HFFc6 (cell line): ENCODE measurements around the gene HSPB6. TPM values are rescaled to one million over a fixed set of nuclear protein-coding genes. Genes with fewer than 3 reads are reported as not detected.

Experiments used
- DNase-seq: peaks from one replicate; pipeline ENCODE4 v3.0.0-alpha.2; 2018
- H3K27ac Mint-ChIP-seq: 2 replicates; pipeline ENCODE4 v1.8.0; 2020; ENCODE audit warnings: mild to moderate bottlenecking, mixed read lengths
- H3K27me3 Mint-ChIP-seq: 2 replicates; pipeline ENCODE4 v1.8.0; 2021; ENCODE audit warnings: mild to moderate bottlenecking, moderate library complexity, mixed read lengths; ENCODE audit not compliant: insufficient read depth
- H3K36me3 Mint-ChIP-seq: 2 replicates; pipeline ENCODE4 v1.8.0; 2021; ENCODE audit warnings: low read depth, mixed read lengths
- H3K4me1 Mint-ChIP-seq: 2 replicates; pipeline ENCODE4 v1.8.0; 2020; ENCODE audit warnings: low read depth, mixed read lengths
- H3K4me3 Mint-ChIP-seq: 2 replicates; pipeline ENCODE4 v1.8.0; 2020; ENCODE audit warnings: mild to moderate bottlenecking, moderate library complexity, mixed read lengths
- H3K9me3 Mint-ChIP-seq: 2 replicates; pipeline ENCODE4 v1.8.0; 2020; ENCODE audit warnings: mild to moderate bottlenecking, mixed read lengths
- CTCF ChIP-seq: fragments of 200-600 bp; sonication (generic); IDR thresholded peaks from 2 replicates; pipeline ENCODE4 v1.5.0; 2021; ENCODE audit warnings: antibody characterized with exemption, mild to moderate bottlenecking
- total RNA-seq, 6 experiments: library from RNA; stranded (reverse); fragmentation: NEBNext Ultra II Directional; extraction: Animal tissue kit (Norgen Biotek cat#: 25700); gene quantifications; 2 replicates in 1 of 6; 3 replicates in 5 of 6; pipeline ENCODE4 v1.2.3, GENCODE V29; 2021

Gene HSPB6
- total RNA-seq, 6 experiments from 2014 or later, result 37.0 to 122 (median 43.9) TPM

GRCh38 chr19:35783469-35784434 lies 26.9 kb upstream of the HSPB6 start:
- Mint-ChIP-seq H3K27ac (no peak overlapping the region), H3K4me3 (no peak overlapping the region), H3K9me3 (no peaks in the 10 kb centered on the region), H3K36me3 (peaks cover 6% of the 10 kb centered on the region), H3K4me1 (no peaks in the 10 kb centered on the region), H3K27me3 (no peaks in the 10 kb centered on the region; the same call in 1 of the 2 replicates)
- DNase-seq, result no peak
- 0 out of 2 replicates have a peak, but pooled peaks have one; percentile 9 for TF ChIP-seq CTCF

GRCh38 chr19:35782589-35782988 lies 25.8 kb upstream of the HSPB6 start:
- no peaks in the 10 kb centered on the region for H3K9me3 Mint-ChIP-seq
- H3K27ac Mint-ChIP-seq, result no peak overlapping the region
- H3K4me3 Mint-ChIP-seq, result no peak overlapping the region
- H3K27me3 Mint-ChIP-seq, result no peaks in the 10 kb centered on the region; the same call in 1 of the 2 replicates
- H3K4me1 Mint-ChIP-seq, result no peaks in the 10 kb centered on the region
- H3K36me3 Mint-ChIP-seq, result peaks cover 6% of the 10 kb centered on the region
- no peak for DNase-seq
- no peak for TF ChIP-seq CTCF

- H3K4me3 Mint-ChIP-seq, result no peak overlapping the region
- no peaks in the 10 kb centered on the region for H3K9me3 Mint-ChIP-seq
- no peaks in the 10 kb centered on the region; the same call in 1 of the 2 replicates for H3K27me3 Mint-ChIP-seq
- no peak for DNase-seq
- no peak for TF ChIP-seq CTCF
- peaks cover 6% of the 10 kb centered on the region for H3K36me3 Mint-ChIP-seq
- H3K27ac Mint-ChIP-seq, result no peak overlapping the region
- peaks cover 6% of the 10 kb centered on the region for H3K4me1 Mint-ChIP-seq
These were observed 24.8 kb upstream of the HSPB6 start for GRCh38 chr19:35781650-35782049.

GRCh38 chr19:35780717-35781116 lies 23.9 kb upstream of the HSPB6 start:
- Mint-ChIP-seq H3K4me3 (no peak overlapping the region), H3K4me1 (peaks cover 10% of the 10 kb centered on the region), H3K36me3 (peaks cover 6% of the 10 kb centered on the region), H3K27me3 (no peaks in the 10 kb centered on the region; the same call in 1 of the 2 replicates), H3K9me3 (no peaks in the 10 kb centered on the region), H3K27ac (no peak overlapping the region)
- TF ChIP-seq CTCF, result no peak
- no peak for DNase-seq

GRCh38 chr19:35780058-35780457 lies 23.2 kb upstream of the HSPB6 start:
- TF ChIP-seq CTCF, result no peak

More at GRCh38 chr19:35780058-35780457, 23.2 kb upstream of the HSPB6 start:
- Mint-ChIP-seq H3K36me3 (peaks cover 6% of the 10 kb centered on the region), H3K27me3 (no peaks in the 10 kb centered on the region; the same call in 1 of the 2 replicates), H3K27ac (no peak overlapping the region), H3K4me1 (peaks cover 11% of the 10 kb centered on the region), H3K4me3 (no peak overlapping the region), H3K9me3 (no peaks in the 10 kb centered on the region)
- DNase-seq, result no peak
